ENCODE measurements around the gene NDUFS2.

GRCh38 chr1:161229896-161230295 is 27.7 kb downstream of the NDUFS2 start:
- no peak; the same call in 1 of the 2 replicates for TF ChIP-seq CTCF (conservative IDR thresholded peaks at IDR 0.05)
- TF ChIP-seq ZFX (IDR thresholded peaks at IDR 0.05): no peak
